GM18520 (cell line): ENCODE data around the gene FAM13C.

Experiments
- ATAC-seq: cut with Tn5 transposase; IDR thresholded peaks from one replicate; pipeline ENCODE4 v1.9.1; 2021; ENCODE audit not compliant: unreplicated experiment

Gene FAM13C

GRCh38 chr10:59319854-59320253, 42.5 kb downstream of the FAM13C start:
- ATAC-seq, result no peak

GRCh38 chr10:59317066-59317465, 45.3 kb downstream of the FAM13C start:
- no peak for ATAC-seq

GRCh38 chr10:59315465-59315864, 46.9 kb downstream of the FAM13C start:
- ATAC-seq, result no peak

DNA sequence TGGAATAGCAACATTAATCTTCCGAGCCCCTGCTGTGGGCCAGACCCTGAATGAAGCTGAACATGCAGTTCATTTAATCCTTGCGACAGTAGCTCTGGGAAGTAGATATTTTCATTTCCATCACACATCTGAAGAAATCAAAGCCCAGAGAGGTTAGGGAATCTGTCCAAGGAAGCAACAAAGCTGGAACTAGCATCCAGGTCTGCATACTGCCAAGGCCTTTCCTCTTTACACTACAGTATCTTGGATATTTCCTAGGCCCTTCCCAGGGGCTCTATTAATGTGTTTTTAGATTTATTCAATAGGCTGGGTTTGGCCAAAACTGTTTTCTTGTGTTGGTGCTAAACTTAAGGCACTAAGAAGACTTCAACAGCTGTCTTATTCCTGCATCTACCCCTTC, 48.1 kb downstream of the FAM13C start:
- no peak for ATAC-seq

DNA sequence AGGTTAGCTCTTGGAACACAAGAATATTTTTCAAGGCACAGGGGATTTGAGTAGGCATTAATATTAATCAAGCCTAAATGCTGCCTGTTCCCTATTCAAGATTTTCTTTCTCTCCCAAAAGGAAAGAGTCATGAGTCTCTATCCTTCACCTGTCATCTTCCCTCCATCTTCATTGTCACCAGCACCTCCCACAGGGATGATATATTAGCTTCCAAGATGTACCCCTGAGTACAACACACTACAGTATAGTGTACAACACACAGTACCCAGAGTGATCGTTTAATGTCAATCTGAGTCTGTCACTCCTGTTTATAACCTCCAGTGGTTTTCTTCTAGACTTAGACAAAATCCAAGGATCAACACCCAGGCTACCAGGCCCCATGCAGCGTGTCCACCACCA, 50.1 kb downstream of the FAM13C start:
- ATAC-seq, result no peak

- no peak for ATAC-seq
Observed at GRCh38 chr10:59311025-59311424, 51.3 kb downstream of the FAM13C start.

DNA sequence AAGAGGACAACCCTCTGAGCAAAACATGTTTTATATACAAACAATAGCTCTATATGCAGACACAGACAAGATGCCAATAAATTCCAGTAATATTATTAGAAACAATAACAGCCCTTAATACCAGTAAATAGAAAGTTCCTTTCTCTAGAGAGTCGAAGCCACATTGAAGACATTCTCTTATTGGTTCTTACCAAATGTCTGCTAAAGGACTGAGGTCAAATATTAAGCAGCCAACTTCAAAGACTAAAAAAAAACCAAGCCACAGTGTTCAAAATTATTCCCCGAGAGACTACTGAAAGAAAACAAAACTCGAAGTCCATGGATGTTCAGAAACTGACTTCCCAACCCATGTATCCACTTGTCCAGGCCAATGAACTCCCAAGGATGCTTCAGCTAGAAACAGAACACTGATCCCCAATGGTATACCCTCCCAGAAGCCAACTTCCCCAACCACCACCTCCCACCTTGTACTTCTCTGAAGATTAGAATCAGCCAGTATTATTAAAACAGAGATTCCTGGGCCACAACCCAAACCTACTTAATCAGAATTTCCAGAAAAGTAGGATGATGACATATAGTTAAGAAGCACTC, 51.9 kb downstream of the FAM13C start:
- ATAC-seq, result no peak

DNA sequence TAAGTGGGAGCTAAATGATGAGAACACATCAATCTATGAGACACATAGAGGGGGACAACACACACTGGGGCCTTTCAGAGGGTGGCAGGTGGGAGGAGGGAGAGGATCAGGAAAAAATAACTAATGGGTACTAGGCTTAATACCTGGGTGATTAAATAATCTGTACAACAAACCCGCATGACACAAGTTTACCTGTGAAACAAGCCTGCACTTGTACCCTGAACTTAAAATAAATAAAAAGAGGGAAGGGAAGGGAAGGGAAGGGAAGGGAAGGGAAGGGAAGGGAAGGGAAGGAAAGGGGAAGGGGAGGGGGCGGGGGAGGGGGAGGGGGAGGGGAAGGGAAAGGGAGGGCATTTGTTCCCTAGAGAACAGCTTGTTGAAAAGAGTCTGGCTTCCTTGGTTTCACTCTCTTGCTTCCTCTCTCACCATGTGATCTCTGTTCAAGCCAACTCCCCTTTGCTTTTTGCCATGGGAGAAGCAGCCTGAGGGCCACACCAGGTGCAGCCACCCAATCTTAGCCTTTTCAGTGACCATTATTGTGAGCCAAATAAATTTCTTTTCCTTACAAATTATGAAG, 57.7 kb downstream of the FAM13C start:
- ATAC-seq, result no peak

DNA sequence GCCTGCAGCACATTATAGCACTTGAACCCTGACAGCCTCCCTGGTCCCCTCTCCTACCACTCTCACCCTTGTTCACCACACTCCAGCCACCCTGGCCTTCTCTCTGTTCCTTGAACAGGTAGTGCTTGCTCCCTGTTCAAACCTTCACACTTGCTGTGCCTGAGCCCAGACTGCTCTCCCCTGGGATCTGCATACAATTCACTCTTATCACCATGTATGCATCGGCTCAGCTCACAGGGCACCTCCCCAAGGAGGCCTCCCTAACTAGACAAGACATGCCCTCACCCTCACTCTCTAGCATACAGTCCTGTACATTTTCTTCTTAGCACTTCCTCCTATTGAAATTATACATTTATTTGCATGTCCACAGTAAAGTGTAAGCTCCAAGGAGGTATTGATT, 59.3 kb downstream of the FAM13C start:
- ATAC-seq, result peak; percentile 54

DNA sequence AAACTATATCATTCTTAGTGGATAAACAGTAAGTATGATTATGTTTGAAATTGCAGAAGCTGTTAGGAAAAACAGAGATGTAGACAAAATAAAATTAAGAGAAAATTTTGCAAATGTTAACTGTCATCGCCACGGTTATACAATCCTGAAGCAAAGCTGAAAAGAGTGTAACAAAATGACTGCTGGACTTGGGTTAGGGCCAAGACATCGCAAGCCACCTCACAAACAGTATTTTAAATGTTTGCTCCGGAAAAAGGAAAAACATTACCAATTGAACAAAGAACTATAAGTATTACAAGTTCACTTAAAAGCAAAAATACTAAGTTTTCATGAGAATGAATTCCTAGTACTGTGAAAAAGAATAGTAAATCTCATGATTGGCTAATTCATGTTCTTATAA, 60.0 kb downstream of the FAM13C start:
- ATAC-seq, result no peak

DNA sequence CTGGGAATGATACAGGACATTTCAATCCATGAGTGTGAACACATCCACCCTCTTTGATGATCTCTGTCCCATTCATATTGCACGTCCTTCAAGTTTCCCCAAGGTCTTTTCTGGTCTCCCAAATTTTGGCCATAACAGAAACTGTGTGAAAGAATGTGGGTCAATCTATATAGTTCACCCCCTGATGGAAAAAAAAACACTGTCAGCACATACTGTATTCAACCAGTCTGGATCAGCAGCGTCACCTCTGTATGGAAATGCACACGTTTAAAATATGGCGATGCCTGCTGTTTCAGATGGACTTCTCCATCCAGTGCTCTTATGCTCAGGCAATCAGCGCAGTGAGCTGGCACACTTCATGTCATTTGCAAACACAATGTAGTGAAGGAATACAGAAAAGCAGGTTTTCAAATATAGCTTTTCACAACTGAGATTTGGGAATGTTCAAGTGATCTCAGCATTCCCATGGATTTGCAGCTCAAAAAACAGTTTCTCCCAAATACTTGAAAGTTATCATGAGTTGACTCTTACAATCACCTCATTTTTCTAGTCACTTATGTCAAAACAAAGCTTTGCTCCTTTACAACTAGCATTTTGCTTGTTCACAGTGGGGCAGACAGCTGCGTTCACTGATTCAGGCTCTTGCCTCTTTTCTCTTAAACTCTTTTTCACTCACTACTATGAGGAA, 61.1 kb downstream of the FAM13C start:
- ATAC-seq, result no peak

DNA sequence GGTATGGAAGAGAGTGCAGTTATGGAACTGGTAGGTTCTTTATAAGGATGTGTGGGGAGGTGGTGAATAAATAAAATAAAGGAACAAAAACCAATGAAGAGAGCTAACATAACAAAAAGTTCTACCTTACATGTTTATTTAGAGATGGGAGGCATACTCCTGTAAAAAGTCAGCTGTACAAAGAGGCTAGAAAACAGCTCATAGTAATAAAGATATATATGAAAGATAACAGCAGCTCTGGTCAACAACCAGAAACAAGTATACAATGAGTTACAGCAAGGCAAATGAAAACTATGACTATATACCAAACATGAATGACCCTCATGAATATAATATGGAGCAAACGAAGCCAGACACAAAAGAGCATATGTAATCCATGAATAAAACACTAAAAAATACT, 62.0 kb downstream of the FAM13C start:
- no peak for ATAC-seq

- no peak for ATAC-seq
Observed at GRCh38 chr10:59299933-59300332, 62.4 kb downstream of the FAM13C start.

GRCh38 chr10:59290448-59290847, 71.9 kb downstream of the FAM13C start:
- ATAC-seq, result no peak

GRCh38 chr10:59289853-59290252, 72.5 kb downstream of the FAM13C start:
- ATAC-seq, result no peak

DNA sequence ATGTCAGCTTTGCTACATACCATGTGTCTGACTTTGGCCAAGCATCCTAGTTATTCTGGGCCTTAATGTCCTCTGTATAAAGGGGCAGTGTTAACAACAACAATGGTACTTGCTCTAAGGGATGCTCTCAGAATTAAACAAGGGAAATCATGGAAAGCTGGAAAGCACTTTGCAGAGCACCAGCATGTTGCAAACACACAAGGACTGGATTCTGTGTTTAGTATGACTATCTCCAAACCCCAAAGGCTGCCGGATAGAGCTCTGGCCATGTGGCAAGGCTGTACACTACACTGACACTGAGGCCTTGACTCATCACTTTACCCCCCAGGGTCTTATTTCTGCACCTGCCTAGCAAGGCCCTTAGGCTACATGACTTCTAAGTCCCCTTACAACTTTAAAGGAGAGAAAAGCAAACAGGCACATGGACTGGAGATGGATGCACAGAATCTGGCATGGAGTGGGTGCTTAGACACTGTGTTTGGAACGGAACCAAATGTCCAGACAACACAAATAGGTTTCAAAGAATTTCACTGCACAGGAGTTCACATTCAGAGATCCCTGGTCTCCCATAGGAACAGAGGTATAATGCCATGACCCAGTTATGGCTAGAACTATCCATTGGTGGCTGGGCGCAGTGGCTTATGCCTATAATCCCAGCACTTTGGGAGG, 74.6 kb downstream of the FAM13C start:
- ATAC-seq, result no peak

DNA sequence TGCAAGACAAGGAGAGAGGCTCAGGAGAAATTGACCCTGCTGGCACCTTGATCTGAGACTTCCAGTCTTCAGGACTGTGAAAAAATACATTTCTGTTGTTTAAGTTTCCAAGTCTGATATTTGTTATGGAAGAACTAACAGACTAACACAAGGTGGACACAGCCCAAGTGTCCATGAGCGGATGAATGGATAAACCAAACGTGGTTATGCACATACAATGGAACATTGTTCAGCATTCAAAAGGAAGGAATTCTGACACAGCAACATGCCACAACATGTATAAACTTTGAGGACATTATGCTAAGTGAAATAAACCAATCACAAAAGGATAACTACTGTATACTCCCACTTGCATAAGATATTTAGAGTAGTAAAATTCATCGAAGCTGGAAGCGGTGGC, 76.5 kb downstream of the FAM13C start:
- ATAC-seq, result no peak

GRCh38 chr10:59285073-59285472, 77.3 kb downstream of the FAM13C start:
- ATAC-seq, result no peak

- ATAC-seq, result no peak
Observed at GRCh38 chr10:59284118-59284975, 78.0 kb downstream of the FAM13C start.

DNA sequence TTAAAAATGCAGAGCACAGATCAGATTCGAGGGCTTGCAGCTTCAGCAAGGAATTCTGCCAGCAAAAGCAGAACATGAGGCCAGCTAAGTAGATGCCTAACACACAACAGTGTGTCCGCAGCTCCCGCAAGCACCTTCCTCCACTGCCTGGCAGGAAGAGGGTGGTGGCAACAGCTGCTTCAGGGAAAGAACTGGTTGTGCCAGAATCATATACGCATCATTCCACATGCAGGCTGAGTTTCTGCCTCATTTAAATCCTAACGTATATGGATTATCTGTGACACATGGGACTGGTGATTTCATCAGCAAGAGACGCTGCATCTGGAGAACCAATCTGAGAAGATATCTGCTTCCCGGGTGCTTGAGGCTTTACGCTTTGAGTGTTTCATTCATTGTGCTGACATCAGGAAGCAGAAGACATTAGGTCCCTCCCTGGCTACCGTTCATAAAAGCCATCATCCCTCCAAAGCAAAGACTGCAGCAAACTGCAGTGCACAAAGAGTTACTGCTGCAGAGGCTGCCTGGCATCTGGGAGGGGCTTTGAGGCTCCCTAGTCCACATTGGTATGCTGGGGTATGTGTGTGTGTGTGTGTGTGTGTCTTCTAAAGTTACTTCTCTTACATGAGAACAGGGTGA, 78.8 kb downstream of the FAM13C start:
- no peak for ATAC-seq

DNA sequence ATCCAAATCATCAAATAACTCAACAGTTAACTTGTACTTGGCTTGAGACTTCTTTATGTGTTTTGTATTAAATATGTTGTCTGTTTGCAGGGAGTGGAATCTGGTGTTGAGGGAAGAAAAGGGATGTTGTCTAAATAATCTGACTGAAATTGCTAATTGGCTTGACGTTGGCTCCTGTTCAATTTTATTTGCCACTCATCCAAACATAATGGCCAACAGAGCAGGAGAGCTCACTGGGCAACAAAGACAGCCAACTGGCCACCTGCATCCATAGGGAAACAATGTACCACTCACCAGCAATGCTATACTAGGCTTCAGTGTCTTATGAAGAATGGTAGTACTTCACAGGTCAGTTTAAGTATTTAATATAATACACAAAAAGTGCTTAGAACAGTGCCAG, 80.5 kb downstream of the FAM13C start:
- ATAC-seq, result no peak
